HG03571 (cell line): Measurements from ENCODE around the gene PHOSPHO1.
"Not testable (repeated sequence)": the region's sequence is repeated elsewhere in the genome, so short reads cannot be mapped to it uniquely, and the experiment has no call there.

ENCODE experiments used
- ATAC-seq: cut with Tn5 transposase; IDR thresholded peaks from one replicate; pipeline ENCODE4 v1.9.1; 2021; ENCODE audit not compliant: unreplicated experiment

Gene PHOSPHO1

GRCh38 chr17:49193513-49194296 is 36.9 kb downstream of the PHOSPHO1 start:
- ATAC-seq = no peak

GRCh38 chr17:49191917-49192741 is 38.5 kb downstream of the PHOSPHO1 start:
- ATAC-seq = peak; percentile 41

- ATAC-seq = peak; percentile 1
Observed at GRCh38 chr17:49191409-49191916, 39.1 kb downstream of the PHOSPHO1 start.

- ATAC-seq = no peak
Observed at GRCh38 chr17:49190932-49191331, 39.7 kb downstream of the PHOSPHO1 start.

GRCh38 chr17:49187301-49187700 is 43.3 kb downstream of the PHOSPHO1 start:
- ATAC-seq = no peak

GRCh38 chr17:49185381-49185780 is 45.2 kb downstream of the PHOSPHO1 start:
- not testable (repeated sequence) for ATAC-seq

GRCh38 chr17:49184522-49184921 is 46.1 kb downstream of the PHOSPHO1 start:
- ATAC-seq = not testable (repeated sequence)

GRCh38 chr17:49183801-49184200 is 46.8 kb downstream of the PHOSPHO1 start:
- ATAC-seq = no peak

- ATAC-seq = no peak
Observed at GRCh38 chr17:49183341-49183740, 47.2 kb downstream of the PHOSPHO1 start.

GRCh38 chr17:49180998-49181635 is 49.5 kb downstream of the PHOSPHO1 start:
- no peak for ATAC-seq

- no peak for ATAC-seq
Observed at GRCh38 chr17:49180303-49180702, 50.3 kb downstream of the PHOSPHO1 start.

GRCh38 chr17:49175978-49176377 is 54.6 kb downstream of the PHOSPHO1 start:
- ATAC-seq = not testable (repeated sequence)
